Keratinocyte (primary cell): ENCODE results near the gene DEXI. TPM values are rescaled to one million over a fixed set of nuclear protein-coding genes. Genes with fewer than 3 reads are reported as not detected.

Source experiments
- DNase-seq: peaks from one replicate; pipeline ENCODE4 v3.0.0-alpha.2; 2011; ENCODE audit warnings: low read depth, missing footprints, low spot score
- FAIRE-seq: peaks from 2 replicates; lab custom pipeline; 2011; peaks lifted over from hg19 to GRCh38; lab: Jason Lieb, UNC
- H2AFZ ChIP-seq: 2 replicates; pipeline ENCODE4 v1.6.0; 2012; ENCODE audit warnings: low read length, control low read depth, inconsistent platforms; ENCODE audit not compliant: control insufficient read depth
- H3K27ac ChIP-seq: 2 replicates; pipeline ENCODE4 v1.5.1; 2011; ENCODE audit warnings: low read length; ENCODE audit not compliant: control insufficient read depth, insufficient read depth
- H3K27me3 ChIP-seq: 3 replicates; pipeline ENCODE4 v1.6.0; 2011; ENCODE audit warnings: low read length; ENCODE audit not compliant: control insufficient read depth, insufficient read depth; ENCODE audit errors: extremely low read depth
- H3K36me3 ChIP-seq, 2 experiments: 2 replicates in 1 of 2; 3 replicates in 1 of 2; pipeline ENCODE4 v1.5.1; 2011; ENCODE audit warnings: low read length in 2 of 2, mild to moderate bottlenecking in 1 of 2; ENCODE audit not compliant: control insufficient read depth in 2 of 2, insufficient read depth in 2 of 2; ENCODE audit errors: extremely low read depth in 1 of 2
- H3K4me1 ChIP-seq: 3 replicates; pipeline ENCODE4 v1.5.1; 2011; ENCODE audit warnings: low read length; ENCODE audit not compliant: control insufficient read depth, insufficient read depth; ENCODE audit errors: extremely low read depth
- H3K4me2 ChIP-seq: 3 replicates; pipeline ENCODE4 v1.6.0; 2011; ENCODE audit warnings: low read depth, low read length; ENCODE audit not compliant: control insufficient read depth, insufficient read depth; ENCODE audit errors: extremely low read depth
- H3K4me3 ChIP-seq, 3 experiments: fragments of 200-600 bp in 1 of 3; sonication (generic) in 1 of 3; 2 replicates in 2 of 3; 3 replicates in 1 of 3; pipeline ENCODE4 v1.5.1; 2011 to 2016; ENCODE audit warnings: low read length in 3 of 3, mild to moderate bottlenecking in 3 of 3, control low read depth in 2 of 3, inconsistent platforms in 1 of 3, low read depth in 1 of 3, mixed read lengths in 1 of 3, mixed run types in 1 of 3, moderate library complexity in 1 of 3; ENCODE audit not compliant: control insufficient read depth in 2 of 3, insufficient read depth in 2 of 3; ENCODE audit errors: extremely low read depth in 1 of 3
- H3K79me2 ChIP-seq: 2 replicates; pipeline ENCODE4 v1.6.0; 2012; ENCODE audit warnings: low read length; ENCODE audit not compliant: control insufficient read depth, insufficient read depth
- H3K9ac ChIP-seq: 3 replicates; pipeline ENCODE4 v1.6.0; 2011; ENCODE audit warnings: low read length; ENCODE audit not compliant: control insufficient read depth, insufficient read depth; ENCODE audit errors: extremely low read depth
- H3K9me1 ChIP-seq: 3 replicates; pipeline ENCODE4 v1.6.0; 2011; ENCODE audit warnings: low read length; ENCODE audit not compliant: control insufficient read depth, insufficient read depth; ENCODE audit errors: extremely low read depth
- H3K9me3 ChIP-seq: 2 replicates; pipeline ENCODE4 v1.5.1; 2012; ENCODE audit warnings: low read depth, low read length; ENCODE audit not compliant: control insufficient read depth
- H4K20me1 ChIP-seq: 3 replicates; pipeline ENCODE4 v1.6.0; 2011; ENCODE audit warnings: low read length; ENCODE audit not compliant: control insufficient read depth, insufficient read depth; ENCODE audit errors: extremely low read depth
- CTCF ChIP-seq, 3 experiments: IDR thresholded peaks in 1 of 3; conservative IDR thresholded peaks in 1 of 3; optimal IDR thresholded peaks in 1 of 3; 2 replicates in 2 of 3; 3 replicates in 1 of 3; pipeline versions ENCODE3 to v1.5.1; 2011; ENCODE audit warnings: low read length in 3 of 3, mild to moderate bottlenecking in 3 of 3, moderate library complexity in 2 of 3, control low read depth in 1 of 3, inconsistent platforms in 1 of 3; ENCODE audit not compliant: insufficient read depth in 2 of 3; ENCODE audit errors: extremely low read depth in 1 of 3
- EZH2 ChIP-seq: IDR thresholded peaks from one replicate; pipeline ENCODE4 v1.6.1; 2012; ENCODE audit warnings: inconsistent platforms, mild to moderate bottlenecking, low read length, moderate library complexity
- dilution Hi-C: fragments of 300-500 bp; cut with MboI; formaldehyde crosslinking; loops from one replicate; pipeline ENCODE4 v1.7.0; 2020; ENCODE audit warnings: low sequenced_read_pairs; ENCODE audit not compliant: extremely low pct_ligation_motif_present
- polyA minus RNA-seq, 3 experiments: library from RNA; depleted of rRNA, polyadenylated mRNA; stranded (reverse); fragments of >200 nt; gene quantifications; 1 replicate in 1 of 3; 2 replicates in 1 of 3; 3 replicates in 1 of 3; pipeline ENCODE4 v1.2.3, GENCODE V29; 2011
- polyA plus RNA-seq, 5 experiments: library from polyadenylated mRNA; depleted of rRNA in 3 of 5; stranded (reverse) in 3 of 5; stranded (forward) in 1 of 5; unstranded in 1 of 5; fragments of >200 nt; gene quantifications; 1 replicate in 1 of 5; 2 replicates in 3 of 5; 3 replicates in 1 of 5; pipeline versions ENCODE4 v1.2.1 to v1.2.3, GENCODE V29; 2011 to 2012; ENCODE audit warnings: missing spikeins in 2 of 5, low read depth in 1 of 5, low replicate concordance in 1 of 5

Gene DEXI
- polyA plus RNA-seq: 25.9 to 51.8 TPM (median 32.5 TPM) in 3 replicates
- polyA plus RNA-seq (2011; ENCODE audit: low read depth): 6.2 TPM
- polyA plus RNA-seq (2011; cell fraction: cytosol; rRNA removed): 57.6 and 76.6 TPM in 2 replicates
- polyA plus RNA-seq (2011; cell fraction: nucleus; rRNA removed): 33.9 and 44.4 TPM in 2 replicates
- polyA plus RNA-seq (2012; ENCODE audit: low replicate concordance): 27.1 and 40.9 TPM in 2 replicates
- 37.2 to 80.4 TPM (median 58.4 TPM) in 3 replicates for polyA minus RNA-seq
- polyA minus RNA-seq (2011; cell fraction: cytosol; rRNA and poly(A)+ RNA removed): 73.3 TPM
- 12.8 and 14.9 TPM in 2 replicates for polyA minus RNA-seq (2011; cell fraction: nucleus; rRNA and poly(A)+ RNA removed)

- peaks cover 61% of the 10 kb centered on the region for H3K4me1 ChIP-seq
- dilution Hi-C loops: no loop called here
Observed at GRCh38 chr16:10942352-10943063, at the start of gene DEXI. DEXI (minus strand) TSS chr16:10942468; CDS start chr16:10942005, 463 bp downstream.

DNA sequence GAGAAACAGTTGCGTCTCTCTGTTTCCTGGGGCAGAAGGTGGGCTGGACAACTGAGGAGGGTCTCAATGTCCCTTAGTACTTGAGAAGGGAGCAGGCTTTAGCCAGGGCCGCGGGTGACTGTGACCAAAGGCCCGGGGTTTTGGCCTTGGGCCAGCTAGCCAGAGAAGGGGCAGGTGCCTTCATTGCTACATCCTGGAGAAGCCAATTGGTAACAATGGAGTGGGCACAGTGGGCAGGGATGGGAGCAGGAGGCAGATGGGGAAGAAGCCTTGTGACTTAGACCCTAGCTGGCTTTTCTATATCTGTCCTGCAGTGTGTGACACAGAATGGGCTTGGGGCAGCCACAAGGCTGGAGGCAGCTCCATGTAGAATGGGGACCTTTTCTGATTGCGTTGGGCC, 48.1 kb upstream of the DEXI start:
- no peak overlapping the region for H3K4me2 ChIP-seq
- dilution Hi-C loops: no loop called here
- H3K9ac ChIP-seq: no peak overlapping the region
- no peaks in the 10 kb centered on the region for H3K9me3 ChIP-seq
- H3K79me2 ChIP-seq: no peaks in the 10 kb centered on the region
- no peak overlapping the region for H3K27ac ChIP-seq
- H3K4me3 ChIP-seq: no peak overlapping the region
- H4K20me1 ChIP-seq: no peaks in the 10 kb centered on the region
- no peak for TF ChIP-seq EZH2
- TF ChIP-seq CTCF (optimal IDR thresholded peaks at IDR 0.05 in 1 of 3, IDR thresholded peaks at IDR 0.05 in 1 of 3, conservative IDR thresholded peaks at IDR 0.05 in 1 of 3; ENCODE audit: extremely low read depth in 1 of 3, insufficient read depth in 2 of 3, low read length in 3 of 3): no peak
- H2AFZ ChIP-seq: no peak overlapping the region
- H3K36me3 ChIP-seq: peaks cover 10 to 21% of the 10 kb centered on the region in 2 experiments
- H3K9me1 ChIP-seq: no peaks in the 10 kb centered on the region
- DNase-seq (no peak), FAIRE-seq (no peak)
- H3K27me3 ChIP-seq: no peaks in the 10 kb centered on the region
- H3K4me1 ChIP-seq: peaks cover 34% of the 10 kb centered on the region

More at GRCh38 chr16:10942352-10943063, at the start of gene DEXI:
- H3K4me3 ChIP-seq: peak within 1 kb of the TSS; percentile 65 to 84 (median 80)
- H3K9me3 ChIP-seq: no peaks in the 10 kb centered on the region
- peak within 1 kb of the TSS; percentile 92 for H3K4me2 ChIP-seq
- TF ChIP-seq CTCF (optimal IDR thresholded peaks at IDR 0.05 in 1 of 3, IDR thresholded peaks at IDR 0.05 in 1 of 3, conservative IDR thresholded peaks at IDR 0.05 in 1 of 3; ENCODE audit: extremely low read depth in 1 of 3, insufficient read depth in 2 of 3, low read length in 3 of 3) (peak in 1 of 3 experiments; percentile 2), EZH2 (no peak)
- DNase-seq (peak; percentile 32), FAIRE-seq (no peak)
- H3K27me3 ChIP-seq: no peaks in the 10 kb centered on the region
- H4K20me1 ChIP-seq: peaks cover 34% of the 10 kb centered on the region
- H3K36me3 ChIP-seq: peaks cover 4 to 20% of the 10 kb centered on the region in 2 experiments
- H3K9me1 ChIP-seq: peaks cover 8% of the 10 kb centered on the region
- H2AFZ ChIP-seq: peak within 1 kb of the TSS; percentile 97
- H3K9ac ChIP-seq: peak within 1 kb of the TSS; percentile 72
- H3K27ac ChIP-seq: peak within 1 kb of the TSS; percentile 60
- H3K79me2 ChIP-seq: peaks cover 73% of the 10 kb centered on the region
